ENCODE results near the gene DLG1.
"Not testable (repeated sequence)": the region's sequence is repeated elsewhere in the genome, so short reads cannot be mapped to it uniquely, and the experiment has no call there.

The DLG1 gene

GRCh38 chr3:197093871-197094270 lies 204.5 kb downstream of the DLG1 start:
- DNase-seq (ENCODE audit: low read depth) = no peak

GRCh38 chr3:197088370-197088769 lies 210.0 kb downstream of the DLG1 start:
- no peak for DNase-seq (ENCODE audit: low read depth)

- DNase-seq (ENCODE audit: low read depth) = no peak
Measured at GRCh38 chr3:197085137-197085536, 213.3 kb downstream of the DLG1 start.

- no peak for DNase-seq (ENCODE audit: low read depth)
Measured at GRCh38 chr3:197083486-197083885, 214.9 kb downstream of the DLG1 start.

GRCh38 chr3:197082871-197083270 lies 215.5 kb downstream of the DLG1 start:
- DNase-seq (ENCODE audit: low read depth) = no peak

GRCh38 chr3:197080344-197080743 lies 218.1 kb downstream of the DLG1 start:
- no peak for DNase-seq (ENCODE audit: low read depth)

- DNase-seq (ENCODE audit: low read depth) = no peak
Measured at GRCh38 chr3:197076415-197076814, 222.0 kb downstream of the DLG1 start.

GRCh38 chr3:197068077-197068476 lies 230.3 kb downstream of the DLG1 start:
- no peak for DNase-seq (ENCODE audit: low read depth)

- DNase-seq (ENCODE audit: low read depth) = no peak
Measured at GRCh38 chr3:197064771-197065170, 233.6 kb downstream of the DLG1 start.

GRCh38 chr3:197062446-197062845 lies 236.0 kb downstream of the DLG1 start:
- DNase-seq (ENCODE audit: low read depth) = no peak

- DNase-seq (ENCODE audit: low read depth) = not testable (repeated sequence)
Measured at GRCh38 chr3:197051637-197052036, 246.8 kb downstream of the DLG1 start.

GRCh38 chr3:197050511-197050910 lies 247.9 kb downstream of the DLG1 start:
- DNase-seq (ENCODE audit: low read depth) = no peak

GRCh38 chr3:197042539-197042938 lies 255.9 kb downstream of the DLG1 start:
- no peak for DNase-seq (ENCODE audit: low read depth)

- no peak for DNase-seq (ENCODE audit: low read depth)
Measured at GRCh38 chr3:197041875-197042488, 256.4 kb downstream of the DLG1 start.

GRCh38 chr3:197040658-197041057 lies 257.8 kb downstream of the DLG1 start:
- no peak for DNase-seq (ENCODE audit: low read depth)

GRCh38 chr3:197038679-197039462 lies 259.5 kb downstream of the DLG1 start:
- no peak for DNase-seq (ENCODE audit: low read depth)

- no peak for DNase-seq (ENCODE audit: low read depth)
Measured at GRCh38 chr3:197035577-197035976, 262.8 kb downstream of the DLG1 start.

- not testable (repeated sequence) for DNase-seq (ENCODE audit: low read depth)
Measured at GRCh38 chr3:197034778-197035177, 263.6 kb downstream of the DLG1 start.

GRCh38 chr3:197033764-197034163 lies 264.6 kb downstream of the DLG1 start:
- not testable (repeated sequence) for DNase-seq (ENCODE audit: low read depth)

- no peak for DNase-seq (ENCODE audit: low read depth)
Measured at GRCh38 chr3:197031315-197032285, 266.8 kb downstream of the DLG1 start.

- no peak for DNase-seq (ENCODE audit: low read depth)
Measured at GRCh38 chr3:197030379-197031314, 267.8 kb downstream of the DLG1 start.

All from T-helper 22 cell (primary cell).